SK-N-SH treated with all-trans-retinoic acid at 6 μM for 48 hours (cell line): Measurements from ENCODE around the gene ERI3.

Source experiments
- ATAC-seq: fragments of 200-7000 bp; cut with Tn5 transposase; 3 replicates; pipeline ENCODE4 v1.9.1; 2020; ENCODE audit warnings: mild to moderate bottlenecking, moderate library complexity
- ARNTL ChIP-seq: fragments of 450-650 bp; formaldehyde crosslinking; IDR thresholded peaks from 2 replicates; pipeline ENCODE4 v1.5.0; 2020; ENCODE audit warnings: low read depth, mild to moderate bottlenecking, moderate library complexity, borderline replicate concordance
- ESRRG ChIP-seq: fragments of 250-450 bp; sonication (Bioruptor Pico); IDR thresholded peaks from 2 replicates; pipeline ENCODE4 v1.6.1; 2021; ENCODE audit warnings: mild to moderate bottlenecking
- GLIS3 ChIP-seq: fragments of 250-450 bp; sonication (Bioruptor Pico); IDR thresholded peaks from 2 replicates; pipeline ENCODE4 v1.5.0; 2020; ENCODE audit warnings: mild to moderate bottlenecking, moderate library complexity
- ISL1 ChIP-seq: fragments of 250-450 bp; sonication (Bioruptor Pico); IDR thresholded peaks from 2 replicates; pipeline ENCODE4 v2.1.2; 2022; ENCODE audit warnings: mild to moderate bottlenecking, moderate library complexity
- OSR1 ChIP-seq: fragments of 250-450 bp; sonication (Bioruptor Pico); IDR thresholded peaks from 2 replicates; pipeline ENCODE4 v1.8.0; 2022; ENCODE audit warnings: moderate library complexity, mild to moderate bottlenecking, inconsistent platforms
- PPARA ChIP-seq: fragments of 250-450 bp; sonication (Bioruptor Pico); IDR thresholded peaks from 2 replicates; pipeline ENCODE4 v1.5.0; 2020; ENCODE audit warnings: mild to moderate bottlenecking, borderline replicate concordance
- RARB ChIP-seq: fragments of 250-450 bp; sonication (Bioruptor Pico); IDR thresholded peaks from 2 replicates; pipeline ENCODE4 v1.8.0; 2021; ENCODE audit warnings: mild to moderate bottlenecking, moderate library complexity
- SNAI2 ChIP-seq: fragments of 250-450 bp; sonication (Bioruptor Pico); IDR thresholded peaks from 2 replicates; pipeline ENCODE4 v1.5.0; 2020; ENCODE audit warnings: mild to moderate bottlenecking, moderate library complexity
- TCF4 ChIP-seq: fragments of 250-450 bp; sonication (Bioruptor Pico); IDR thresholded peaks from 2 replicates; pipeline ENCODE4 v1.8.0; 2021; ENCODE audit warnings: mild to moderate bottlenecking, moderate library complexity, borderline replicate concordance
- TOX ChIP-seq: fragments of 250-450 bp; sonication (Bioruptor Pico); IDR thresholded peaks from 2 replicates; pipeline ENCODE4 v1.8.0; 2021; ENCODE audit warnings: mild to moderate bottlenecking, moderate library complexity, borderline replicate concordance
- ZC3H10 ChIP-seq: fragments of 250-450 bp; sonication (Bioruptor Pico); IDR thresholded peaks from 2 replicates; pipeline ENCODE4 v1.5.1; 2021; ENCODE audit warnings: mild to moderate bottlenecking, moderate library complexity
- ZFP3 ChIP-seq: fragments of 250-450 bp; sonication (Bioruptor Pico); IDR thresholded peaks from 2 replicates; pipeline ENCODE4 v1.5.0; 2020; ENCODE audit warnings: mild to moderate bottlenecking, moderate library complexity
- ZFP30 ChIP-seq: fragments of 450-650 bp; formaldehyde crosslinking; IDR thresholded peaks from 2 replicates; pipeline ENCODE4 v1.5.0; 2022; ENCODE audit warnings: mild to moderate bottlenecking, moderate library complexity
- ZNF565 ChIP-seq: fragments of 450-650 bp; formaldehyde crosslinking; conservative IDR thresholded peaks from 2 replicates; pipeline ENCODE4 v1.5.0; 2020; ENCODE audit warnings: low read depth, mild to moderate bottlenecking, moderate library complexity
- ZNF70 ChIP-seq: fragments of 450-650 bp; formaldehyde crosslinking; IDR thresholded peaks from 2 replicates; pipeline ENCODE4 v1.5.0; 2020; ENCODE audit warnings: mild to moderate bottlenecking, moderate library complexity
- ZNF8 ChIP-seq: fragments of 450-650 bp; formaldehyde crosslinking; IDR thresholded peaks from 2 replicates; pipeline ENCODE4 v1.5.0; 2020; ENCODE audit warnings: mild to moderate bottlenecking, moderate library complexity
- TF ChIP-seq, protein P1 (sequence below): fragments of 250-450 bp; sonication (Bioruptor Pico); IDR thresholded peaks from 2 replicates; pipeline ENCODE4 v1.5.0; 2020; ENCODE audit warnings: mild to moderate bottlenecking, moderate library complexity
- TF ChIP-seq, protein P2 (sequence below): fragments of 250-450 bp; sonication (Bioruptor Pico); IDR thresholded peaks from 2 replicates; pipeline ENCODE4 v1.5.1; 2021; ENCODE audit warnings: mild to moderate bottlenecking, moderate library complexity
- TF ChIP-seq, protein P3 (sequence below): fragments of 250-450 bp; sonication (Bioruptor Pico); IDR thresholded peaks from 2 replicates; pipeline ENCODE4 v1.8.0; 2020; ENCODE audit warnings: mild to moderate bottlenecking, moderate library complexity, borderline replicate concordance
- TF ChIP-seq, protein P4 (sequence below): fragments of 250-450 bp; sonication (Bioruptor Pico); IDR thresholded peaks from 2 replicates; pipeline ENCODE4 v1.5.1; 2020; ENCODE audit warnings: low read depth, mild to moderate bottlenecking, moderate library complexity
- TF ChIP-seq, protein P5 (sequence below): fragments of 250-450 bp; sonication (Bioruptor Pico); IDR thresholded peaks from 2 replicates; pipeline ENCODE4 v1.8.0; 2021; ENCODE audit warnings: low read depth, mild to moderate bottlenecking, moderate library complexity, borderline replicate concordance

The ERI3 gene

DNA sequence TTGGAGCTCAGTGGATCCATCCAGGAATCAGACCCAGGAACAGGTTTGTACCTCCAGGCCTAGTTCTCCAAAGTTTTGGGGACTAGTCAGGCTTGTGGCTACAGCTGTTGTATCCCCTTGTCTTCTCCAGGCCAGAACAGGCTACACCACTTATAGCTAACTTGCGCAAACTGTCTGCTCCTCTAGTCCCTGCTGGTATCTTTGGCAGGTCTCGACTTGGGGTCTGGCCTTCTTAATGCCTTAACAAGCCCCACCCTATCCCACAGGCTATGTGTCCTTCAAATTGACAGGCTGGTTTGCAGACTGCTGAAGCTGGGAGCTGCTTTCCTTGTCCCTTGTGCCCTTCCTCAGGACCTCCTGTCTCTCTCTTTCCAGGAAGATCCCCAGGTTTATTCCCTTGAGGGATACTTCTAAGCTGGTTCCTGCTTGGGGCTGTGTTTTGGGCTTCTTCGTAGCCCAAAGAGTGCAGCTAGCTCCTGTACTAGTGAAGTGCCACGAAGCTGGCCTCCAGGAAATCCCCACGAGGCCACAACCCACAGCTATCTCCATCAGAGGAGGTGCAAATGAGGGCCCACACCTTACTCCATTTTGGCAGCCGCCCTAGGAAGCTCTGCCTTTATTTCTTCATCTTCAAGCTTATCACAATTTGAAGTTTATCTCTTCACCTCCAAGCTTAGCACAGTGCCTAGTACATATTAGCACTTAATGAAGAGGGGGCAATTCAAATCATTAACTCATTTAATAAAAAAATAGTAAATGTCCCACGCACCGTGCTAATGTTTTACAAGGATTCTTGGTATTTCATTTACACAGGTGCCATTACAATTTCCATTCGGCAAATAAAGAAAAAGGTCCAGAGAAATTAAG lies 142.5 kb downstream of the ERI3 start:
- no peak for ATAC-seq
- TF ChIP-seq ARNTL (CRISPR knock-in tag): no peak
- no peak for TF ChIP-seq TCF4 (CRISPR knock-in tag)
- no peak for TF ChIP-seq ZFP30
- no peak for TF ChIP-seq TOX (CRISPR knock-in tag)
- TF ChIP-seq SNAI2 (CRISPR knock-in tag): no peak
- TF ChIP-seq, protein P1, sequence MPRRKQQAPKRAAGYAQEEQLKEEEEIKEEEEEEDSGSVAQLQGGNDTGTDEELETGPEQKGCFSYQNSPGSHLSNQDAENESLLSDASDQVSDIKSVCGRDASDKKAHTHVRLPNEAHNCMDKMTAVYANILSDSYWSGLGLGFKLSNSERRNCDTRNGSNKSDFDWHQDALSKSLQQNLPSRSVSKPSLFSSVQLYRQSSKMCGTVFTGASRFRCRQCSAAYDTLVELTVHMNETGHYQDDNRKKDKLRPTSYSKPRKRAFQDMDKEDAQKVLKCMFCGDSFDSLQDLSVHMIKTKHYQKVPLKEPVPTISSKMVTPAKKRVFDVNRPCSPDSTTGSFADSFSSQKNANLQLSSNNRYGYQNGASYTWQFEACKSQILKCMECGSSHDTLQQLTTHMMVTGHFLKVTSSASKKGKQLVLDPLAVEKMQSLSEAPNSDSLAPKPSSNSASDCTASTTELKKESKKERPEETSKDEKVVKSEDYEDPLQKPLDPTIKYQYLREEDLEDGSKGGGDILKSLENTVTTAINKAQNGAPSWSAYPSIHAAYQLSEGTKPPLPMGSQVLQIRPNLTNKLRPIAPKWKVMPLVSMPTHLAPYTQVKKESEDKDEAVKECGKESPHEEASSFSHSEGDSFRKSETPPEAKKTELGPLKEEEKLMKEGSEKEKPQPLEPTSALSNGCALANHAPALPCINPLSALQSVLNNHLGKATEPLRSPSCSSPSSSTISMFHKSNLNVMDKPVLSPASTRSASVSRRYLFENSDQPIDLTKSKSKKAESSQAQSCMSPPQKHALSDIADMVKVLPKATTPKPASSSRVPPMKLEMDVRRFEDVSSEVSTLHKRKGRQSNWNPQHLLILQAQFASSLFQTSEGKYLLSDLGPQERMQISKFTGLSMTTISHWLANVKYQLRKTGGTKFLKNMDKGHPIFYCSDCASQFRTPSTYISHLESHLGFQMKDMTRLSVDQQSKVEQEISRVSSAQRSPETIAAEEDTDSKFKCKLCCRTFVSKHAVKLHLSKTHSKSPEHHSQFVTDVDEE (CRISPR knock-in tag): no peak
- no peak for TF ChIP-seq ESRRG
- TF ChIP-seq, protein P2, sequence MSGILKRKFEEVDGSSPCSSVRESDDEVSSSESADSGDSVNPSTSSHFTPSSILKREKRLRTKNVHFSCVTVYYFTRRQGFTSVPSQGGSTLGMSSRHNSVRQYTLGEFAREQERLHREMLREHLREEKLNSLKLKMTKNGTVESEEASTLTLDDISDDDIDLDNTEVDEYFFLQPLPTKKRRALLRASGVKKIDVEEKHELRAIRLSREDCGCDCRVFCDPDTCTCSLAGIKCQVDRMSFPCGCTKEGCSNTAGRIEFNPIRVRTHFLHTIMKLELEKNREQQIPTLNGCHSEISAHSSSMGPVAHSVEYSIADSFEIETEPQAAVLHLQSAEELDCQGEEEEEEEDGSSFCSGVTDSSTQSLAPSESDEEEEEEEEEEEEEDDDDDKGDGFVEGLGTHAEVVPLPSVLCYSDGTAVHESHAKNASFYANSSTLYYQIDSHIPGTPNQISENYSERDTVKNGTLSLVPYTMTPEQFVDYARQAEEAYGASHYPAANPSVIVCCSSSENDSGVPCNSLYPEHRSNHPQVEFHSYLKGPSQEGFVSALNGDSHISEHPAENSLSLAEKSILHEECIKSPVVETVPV (CRISPR knock-in tag): no peak
- TF ChIP-seq ZNF565 (CRISPR knock-in tag): no peak
- TF ChIP-seq, protein P3, sequence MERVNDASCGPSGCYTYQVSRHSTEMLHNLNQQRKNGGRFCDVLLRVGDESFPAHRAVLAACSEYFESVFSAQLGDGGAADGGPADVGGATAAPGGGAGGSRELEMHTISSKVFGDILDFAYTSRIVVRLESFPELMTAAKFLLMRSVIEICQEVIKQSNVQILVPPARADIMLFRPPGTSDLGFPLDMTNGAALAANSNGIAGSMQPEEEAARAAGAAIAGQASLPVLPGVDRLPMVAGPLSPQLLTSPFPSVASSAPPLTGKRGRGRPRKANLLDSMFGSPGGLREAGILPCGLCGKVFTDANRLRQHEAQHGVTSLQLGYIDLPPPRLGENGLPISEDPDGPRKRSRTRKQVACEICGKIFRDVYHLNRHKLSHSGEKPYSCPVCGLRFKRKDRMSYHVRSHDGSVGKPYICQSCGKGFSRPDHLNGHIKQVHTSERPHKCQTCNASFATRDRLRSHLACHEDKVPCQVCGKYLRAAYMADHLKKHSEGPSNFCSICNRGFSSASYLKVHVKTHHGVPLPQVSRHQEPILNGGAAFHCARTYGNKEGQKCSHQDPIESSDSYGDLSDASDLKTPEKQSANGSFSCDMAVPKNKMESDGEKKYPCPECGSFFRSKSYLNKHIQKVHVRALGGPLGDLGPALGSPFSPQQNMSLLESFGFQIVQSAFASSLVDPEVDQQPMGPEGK (CRISPR knock-in tag): no peak
- TF ChIP-seq ZNF70 (CRISPR knock-in tag): no peak
- TF ChIP-seq, protein P4, sequence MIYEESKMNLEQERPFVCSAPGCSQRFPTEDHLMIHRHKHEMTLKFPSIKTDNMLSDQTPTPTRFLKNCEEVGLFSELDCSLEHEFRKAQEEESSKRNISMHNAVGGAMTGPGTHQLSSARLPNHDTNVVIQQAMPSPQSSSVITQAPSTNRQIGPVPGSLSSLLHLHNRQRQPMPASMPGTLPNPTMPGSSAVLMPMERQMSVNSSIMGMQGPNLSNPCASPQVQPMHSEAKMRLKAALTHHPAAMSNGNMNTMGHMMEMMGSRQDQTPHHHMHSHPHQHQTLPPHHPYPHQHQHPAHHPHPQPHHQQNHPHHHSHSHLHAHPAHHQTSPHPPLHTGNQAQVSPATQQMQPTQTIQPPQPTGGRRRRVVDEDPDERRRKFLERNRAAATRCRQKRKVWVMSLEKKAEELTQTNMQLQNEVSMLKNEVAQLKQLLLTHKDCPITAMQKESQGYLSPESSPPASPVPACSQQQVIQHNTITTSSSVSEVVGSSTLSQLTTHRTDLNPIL (CRISPR knock-in tag): no peak
- TF ChIP-seq ZC3H10 (CRISPR knock-in tag): no peak
- no peak for TF ChIP-seq GLIS3 (CRISPR knock-in tag)
- TF ChIP-seq ZNF8: no peak
- TF ChIP-seq, protein P5, sequence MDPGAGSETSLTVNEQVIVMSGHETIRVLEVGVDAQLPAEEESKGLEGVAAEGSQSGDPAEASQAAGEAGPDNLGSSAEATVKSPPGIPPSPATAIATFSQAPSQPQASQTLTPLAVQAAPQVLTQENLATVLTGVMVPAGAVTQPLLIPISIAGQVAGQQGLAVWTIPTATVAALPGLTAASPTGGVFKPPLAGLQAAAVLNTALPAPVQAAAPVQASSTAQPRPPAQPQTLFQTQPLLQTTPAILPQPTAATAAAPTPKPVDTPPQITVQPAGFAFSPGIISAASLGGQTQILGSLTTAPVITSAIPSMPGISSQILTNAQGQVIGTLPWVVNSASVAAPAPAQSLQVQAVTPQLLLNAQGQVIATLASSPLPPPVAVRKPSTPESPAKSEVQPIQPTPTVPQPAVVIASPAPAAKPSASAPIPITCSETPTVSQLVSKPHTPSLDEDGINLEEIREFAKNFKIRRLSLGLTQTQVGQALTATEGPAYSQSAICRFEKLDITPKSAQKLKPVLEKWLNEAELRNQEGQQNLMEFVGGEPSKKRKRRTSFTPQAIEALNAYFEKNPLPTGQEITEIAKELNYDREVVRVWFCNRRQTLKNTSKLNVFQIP (CRISPR knock-in tag): no peak
- TF ChIP-seq PPARA: no peak
- no peak for TF ChIP-seq ISL1
- TF ChIP-seq OSR1 (CRISPR knock-in tag): no peak
- no peak for TF ChIP-seq RARB (CRISPR knock-in tag)

DNA sequence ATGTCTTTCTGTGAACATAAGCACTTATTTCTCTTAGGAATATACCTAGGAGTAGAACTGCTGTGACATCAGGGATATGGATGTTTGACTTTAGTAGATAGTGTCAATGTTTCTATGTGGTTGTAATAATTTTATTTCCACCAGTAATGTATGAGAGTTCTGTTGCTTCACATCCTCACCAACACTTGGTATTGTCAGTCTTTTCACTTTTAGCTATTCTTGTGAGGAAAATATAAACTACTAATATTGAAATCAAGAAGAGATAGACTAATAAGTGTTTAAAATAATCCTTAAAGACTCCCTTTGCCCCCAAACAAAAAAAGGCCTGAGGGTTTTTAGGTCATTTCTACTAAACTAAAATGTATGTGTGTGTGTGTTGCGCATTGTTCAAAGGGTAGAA lies 144.5 kb downstream of the ERI3 start:
- TF ChIP-seq TCF4 (CRISPR knock-in tag): no peak
- TF ChIP-seq RARB (CRISPR knock-in tag): no peak
- TF ChIP-seq, protein P1 (CRISPR knock-in tag): no peak
- no peak for TF ChIP-seq ISL1
- TF ChIP-seq OSR1 (CRISPR knock-in tag): no peak
- TF ChIP-seq, protein P2 (CRISPR knock-in tag): no peak
- TF ChIP-seq, protein P5 (CRISPR knock-in tag): no peak
- no peak for TF ChIP-seq ZNF70 (CRISPR knock-in tag)
- no peak for TF ChIP-seq ZFP3 (CRISPR knock-in tag)
- TF ChIP-seq GLIS3 (CRISPR knock-in tag): no peak
- no peak for TF ChIP-seq ZNF8
- no peak for TF ChIP-seq ZNF565 (CRISPR knock-in tag)
- no peak for ATAC-seq
